H1 (cell line): ENCODE data around the gene RAB11FIP3. TPM values are rescaled to one million over a fixed set of nuclear protein-coding genes. Genes with fewer than 3 reads are reported as not detected.

Source experiments
- CTCF ChIA-PET: fragments of 300-600 bp; sonication (Branson Sonifier 250); formaldehyde crosslinking; loops from one replicate; lab custom pipeline; 2021; ENCODE audit not compliant: partially characterized antibody; lab: Charles Lee
- POLR2A ChIA-PET: fragments of 300-600 bp; sonication (Branson Sonifier 250); formaldehyde crosslinking; loops from one replicate; lab custom pipeline; 2021; ENCODE audit warnings: inconsistent platforms; ENCODE audit not compliant: partially characterized antibody; lab: Charles Lee
- DNase-seq, 2 experiments: peaks; one replicate each; pipeline versions ENCODE4 v3.0.0 to v3.0.0-alpha.2; 2010 to 2022; ENCODE audit warnings: low spot score in 2 of 2, low read depth in 1 of 2, mixed read lengths in 1 of 2
- FAIRE-seq: peaks from 2 replicates; lab custom pipeline; 2011; peaks lifted over from hg19 to GRCh38; lab: Jason Lieb, UNC
- H2AFZ ChIP-seq: 2 replicates; pipeline ENCODE4 v1.8.1; 2012; ENCODE audit warnings: low read length, inconsistent platforms
- H2AK5ac ChIP-seq: 2 replicates; pipeline ENCODE4 v1.6.1; 2013; ENCODE audit warnings: low read depth, low read length
- H2BK120ac ChIP-seq: replicated peaks from 2 replicates; pipeline ENCODE3; 2013; ENCODE audit warnings: low read depth, low read length, inconsistent platforms
- H2BK12ac ChIP-seq: 2 replicates; pipeline ENCODE4 v1.6.1; 2013; ENCODE audit warnings: low read depth, low read length
- H2BK15ac ChIP-seq: 2 replicates; pipeline ENCODE4 v1.6.1; 2013; ENCODE audit warnings: low read length
- H2BK20ac ChIP-seq: 2 replicates; pipeline ENCODE4 v1.6.1; 2013; ENCODE audit warnings: low read length
- H2BK5ac ChIP-seq: 2 replicates; pipeline ENCODE4 v1.6.1; 2013; ENCODE audit warnings: low read depth, low read length
- H3K14ac ChIP-seq: 2 replicates; pipeline ENCODE4 v1.6.1; 2013; ENCODE audit warnings: inconsistent platforms; ENCODE audit not compliant: insufficient read length
- H3K18ac ChIP-seq: 2 replicates; pipeline ENCODE4 v1.6.1; 2013; ENCODE audit warnings: low read length; ENCODE audit errors: extremely low read depth
- H3K23ac ChIP-seq: 2 replicates; pipeline ENCODE4 v1.6.1; 2013; ENCODE audit warnings: inconsistent platforms; ENCODE audit not compliant: insufficient read length
- H3K23me2 ChIP-seq: 2 replicates; pipeline ENCODE4 v1.6.1; 2013; ENCODE audit warnings: low read depth, low read length
- H3K27ac ChIP-seq: 2 replicates; pipeline ENCODE4 v1.6.1; 2011; ENCODE audit warnings: low read depth, low read length, inconsistent platforms
- H3K27me3 ChIP-seq, 4 experiments: replicated peaks in 1 of 4; 1 replicate in 1 of 4; 2 replicates in 3 of 4; pipeline versions ENCODE4 v1.6.1 to v1.8.1; 2011 to 2013; ENCODE audit warnings: low read length in 3 of 4, mild to moderate bottlenecking in 3 of 4, inconsistent platforms in 2 of 4, mixed read lengths in 2 of 4, moderate library complexity in 1 of 4; ENCODE audit not compliant: control insufficient read depth in 3 of 4, insufficient read depth in 3 of 4; ENCODE audit errors: extremely low read depth in 1 of 4
- H3K36me3 ChIP-seq, 4 experiments: 2 replicates each; pipeline versions ENCODE4 v1.6.1 to v1.8.1; 2011 to 2013; ENCODE audit warnings: mild to moderate bottlenecking in 4 of 4, low read length in 3 of 4, moderate library complexity in 2 of 4, control low read depth in 1 of 4, inconsistent platforms in 1 of 4; ENCODE audit not compliant: insufficient read depth in 4 of 4, control insufficient read depth in 2 of 4
- H3K4ac ChIP-seq: replicated peaks from 2 replicates; pipeline ENCODE3; 2013; ENCODE audit warnings: low read length, low read depth, mixed read lengths, inconsistent platforms; ENCODE audit not compliant: insufficient read length
- H3K4me1 ChIP-seq, 4 experiments: replicated peaks in 1 of 4; 1 replicate in 1 of 4; 2 replicates in 3 of 4; pipeline versions ENCODE4 v1.6.1 to v1.8.1; 2011 to 2013; ENCODE audit warnings: low read length in 3 of 4, inconsistent platforms in 2 of 4, mixed read lengths in 1 of 4; ENCODE audit not compliant: insufficient read depth in 4 of 4, control insufficient read depth in 3 of 4
- H3K4me2 ChIP-seq, 2 experiments: 2 replicates each; pipeline versions ENCODE4 v1.6.1 to v1.8.1; 2011 to 2013; ENCODE audit warnings: low read depth in 2 of 2, low read length in 2 of 2, control low read depth in 1 of 2, inconsistent platforms in 1 of 2, mild to moderate bottlenecking in 1 of 2; ENCODE audit not compliant: insufficient read depth in 1 of 2
- H3K4me3 ChIP-seq, 4 experiments: fragments of 200-600, 300-600 bp in 1 of 4; sonication (generic), shearing (Covaris generic), sonication (Bioruptor Twin) in 1 of 4; 2 replicates each; pipeline versions ENCODE4 v1.5.1 to v1.8.1; 2011 to 2016; ENCODE audit warnings: low read length in 4 of 4, low read depth in 3 of 4, control low read depth in 2 of 4, inconsistent platforms in 2 of 4, mild to moderate bottlenecking in 2 of 4, mixed read lengths in 1 of 4, moderate library complexity in 1 of 4; ENCODE audit not compliant: insufficient read depth in 2 of 4; ENCODE audit errors: extremely low read depth in 1 of 4
- H3K56ac ChIP-seq: replicated peaks from 2 replicates; pipeline ENCODE3; 2013; ENCODE audit warnings: low read depth, mild to moderate bottlenecking, mixed read lengths, low read length, inconsistent platforms; ENCODE audit not compliant: insufficient read length
- H3K79me1 ChIP-seq: 2 replicates; pipeline ENCODE4 v1.6.1; 2013; ENCODE audit warnings: low read depth, low read length, control low read depth
- H3K79me2 ChIP-seq, 2 experiments: 2 replicates each; pipeline versions ENCODE4 v1.6.1 to v1.8.1; 2012 to 2013; ENCODE audit warnings: low read length in 2 of 2, mild to moderate bottlenecking in 2 of 2, inconsistent platforms in 1 of 2; ENCODE audit not compliant: insufficient read depth in 2 of 2, control insufficient read depth in 1 of 2
- H3K9ac ChIP-seq, 4 experiments: replicated peaks in 1 of 4; 1 replicate in 1 of 4; 2 replicates in 3 of 4; pipeline versions ENCODE4 v1.6.1 to v1.8.1; 2011 to 2013; ENCODE audit warnings: low read depth in 3 of 4, low read length in 3 of 4, control low read depth in 2 of 4, mild to moderate bottlenecking in 2 of 4, moderate library complexity in 2 of 4, inconsistent platforms in 1 of 4; ENCODE audit errors: extremely low read depth in 1 of 4
- H3K9me3 ChIP-seq, 2 experiments: 2 replicates each; pipeline versions ENCODE4 v1.6.1 to v1.8.1; 2012 to 2013; ENCODE audit warnings: mild to moderate bottlenecking in 2 of 2, moderate library complexity in 2 of 2, control low read depth in 1 of 2, inconsistent platforms in 1 of 2, low read depth in 1 of 2, low read length in 1 of 2, mixed read lengths in 1 of 2; ENCODE audit not compliant: insufficient read depth in 2 of 2
- H4K20me1 ChIP-seq, 2 experiments: replicated peaks in 1 of 2; 2 replicates each; pipeline versions ENCODE3 to v1.8.1; 2011 to 2013; ENCODE audit warnings: inconsistent platforms in 2 of 2, low read length in 2 of 2, mild to moderate bottlenecking in 1 of 2; ENCODE audit not compliant: insufficient read depth in 2 of 2, control insufficient read depth in 1 of 2
- H4K5ac ChIP-seq: 2 replicates; pipeline ENCODE4 v1.6.1; 2013; ENCODE audit warnings: low read length, low read depth, mixed read lengths, inconsistent platforms; ENCODE audit not compliant: insufficient read length
- H4K8ac ChIP-seq: 2 replicates; pipeline ENCODE4 v1.8.0; 2013; ENCODE audit warnings: mild to moderate bottlenecking, moderate library complexity, low read length, inconsistent platforms; ENCODE audit not compliant: insufficient read depth; ENCODE audit errors: extremely low read depth
- H4K91ac ChIP-seq: replicated peaks from 2 replicates; pipeline ENCODE3; 2013; ENCODE audit warnings: low read length, mixed read lengths, inconsistent platforms; ENCODE audit not compliant: insufficient read length
- CEBPB ChIP-seq: IDR thresholded peaks from 2 replicates; pipeline ENCODE4 v1.6.1; 2012; ENCODE audit warnings: low read depth, low read length
- GABPA ChIP-seq: IDR thresholded peaks from 2 replicates; pipeline ENCODE4 v1.6.1; 2011; ENCODE audit warnings: mild to moderate bottlenecking, low read length, moderate library complexity, borderline replicate concordance; ENCODE audit not compliant: insufficient read depth
- GTF2F1 ChIP-seq: IDR thresholded peaks from 2 replicates; pipeline ENCODE4 v1.6.1; 2012; ENCODE audit warnings: low read depth, low read length, improper control_type of control experiment, borderline replicate concordance
- HDAC2 ChIP-seq, 2 experiments: fragments of 300-600 bp in 1 of 2; sonication (generic) in 1 of 2; IDR thresholded peaks; 2 replicates each; pipeline ENCODE4 v1.6.1; 2011 to 2012; ENCODE audit warnings: low read depth in 2 of 2, low read length in 2 of 2, mild to moderate bottlenecking in 2 of 2, moderate library complexity in 2 of 2, borderline replicate concordance in 1 of 2, inconsistent platforms in 1 of 2
- KDM4A ChIP-seq: IDR thresholded peaks from one replicate; pipeline ENCODE4 v1.7.1; 2012; ENCODE audit warnings: low read depth, mild to moderate bottlenecking, moderate library complexity, low read length, inconsistent platforms; ENCODE audit not compliant: severe bottlenecking
- NANOG ChIP-seq: IDR thresholded peaks from 2 replicates; pipeline ENCODE4 v1.6.1; 2011; ENCODE audit warnings: low read length, low read depth, mild to moderate bottlenecking, inconsistent platforms; ENCODE audit not compliant: insufficient read depth, poor library complexity, severe bottlenecking
- PHF8 ChIP-seq: fragments of 200-600 bp; sonication (generic); conservative IDR thresholded peaks from 2 replicates; pipeline ENCODE4 v1.7.1; 2012; ENCODE audit warnings: low read depth, mild to moderate bottlenecking, inconsistent platforms, low read length, moderate library complexity
- POLR2AphosphoS5 ChIP-seq: IDR thresholded peaks from 2 replicates; pipeline ENCODE4 v1.6.1; 2011; ENCODE audit warnings: low read depth, low read length
- POU5F1 ChIP-seq: IDR thresholded peaks from 2 replicates; pipeline ENCODE4 v1.6.1; 2011; ENCODE audit warnings: low read depth, mild to moderate bottlenecking, low read length, moderate library complexity
- SRF ChIP-seq: IDR thresholded peaks from 2 replicates; pipeline ENCODE4 v1.6.1; 2011; ENCODE audit warnings: mild to moderate bottlenecking, low read depth, low read length, moderate library complexity
- SUZ12 ChIP-seq: fragments of 200-600 bp; sonication (generic); IDR thresholded peaks from 2 replicates; pipeline ENCODE4 v1.6.1; 2012; ENCODE audit warnings: mild to moderate bottlenecking, inconsistent platforms, low read length, moderate library complexity, mixed read lengths
- YY1 ChIP-seq: IDR thresholded peaks from 2 replicates; pipeline ENCODE4 v1.6.1; 2011; ENCODE audit warnings: low read depth, mild to moderate bottlenecking, low read length
- WGBS, 2 experiments: shearing (Covaris generic) in 1 of 2; methylation state at CpG; one replicate each; pipeline versions ENCODE4 v1.1.6 to v1.1.7; 2013 to 2015; ENCODE audit warnings: low lambda C conversion rate in 2 of 2, mixed read lengths in 2 of 2, inconsistent platforms in 1 of 2, low coverage in 1 of 2, missing lambda C conversion rate in 1 of 2; ENCODE audit not compliant: insufficient replicate concordance in 2 of 2, insufficient coverage in 1 of 2, insufficient read length in 1 of 2; ENCODE audit errors: extremely low coverage in 1 of 2, missing lambda C conversion rate in 1 of 2; 5-methylcytosine and 5-hydroxymethylcytosine counted together
- polyA plus RNA-seq, 7 experiments: library from polyadenylated mRNA; depleted of rRNA in 3 of 7; stranded (reverse) in 5 of 7; unstranded in 2 of 7; fragments of >200 nt in 5 of 7; fragments of 200-250 nt in 2 of 7; gene quantifications; 1 replicate in 5 of 7; 2 replicates in 1 of 7; 4 replicates in 1 of 7; pipeline versions ENCODE4 v1.2.1 to v1.2.3, GENCODE V29; 2011 to 2013; ENCODE audit warnings: missing spikeins in 2 of 7, mixed read lengths in 2 of 7
- total RNA-seq: library from RNA; stranded (reverse); fragmentation: NEBNext Ultra II Directional; extraction: Animal tissue kit (Norgen Biotek cat#: 25700); gene quantifications from 2 replicates; pipeline ENCODE4 v1.2.1, GENCODE V29; 2021

The RAB11FIP3 gene
- total and polyA plus RNA-seq, 2 of the 8 experiments (the other 6 are each of a cell fraction or from before 2014, with no cell fraction given): 9.3 to 35.2 TPM

- Histone ChIP-seq H3K18ac (no peak overlapping the region), H3K56ac (no peak overlapping the region), H2BK20ac (no peak overlapping the region), H2AFZ (no peak overlapping the region), H2AK5ac (no peak overlapping the region), H3K23ac (no peak overlapping the region), H3K27ac (no peak overlapping the region), H2BK15ac (no peak overlapping the region), H3K79me2 (no peaks in the 10 kb centered on the region), H3K79me1 (no peaks in the 10 kb centered on the region), H3K4ac (no peak overlapping the region), H4K5ac (no peak overlapping the region), H3K9me3 (no peaks in the 10 kb centered on the region), H3K4me3 (no peak overlapping the region), H4K20me1 (no peaks in the 10 kb centered on the region), H4K91ac (no peak overlapping the region), H3K4me2 (no peak overlapping the region), H4K8ac (no peak overlapping the region), H3K14ac (no peak overlapping the region), H3K4me1 (no peaks in the 10 kb centered on the region; a peak in 1 of 7 replicates), H3K23me2 (no peaks in the 10 kb centered on the region), H2BK120ac (no peak overlapping the region), H3K9ac (no peak overlapping the region), H3K27me3 (no peaks in the 10 kb centered on the region), H2BK5ac (no peak overlapping the region), H2BK12ac (no peak overlapping the region), H3K36me3 (peaks cover 0 to 2% (median under 1%) of the 10 kb centered on the region in 4 experiments; a peak in 2 of 8 replicates)
- DNase-seq: no peak
- no peak for FAIRE-seq
- ChIA-PET POLR2A (interaction anchor here (1.2 to 1.8 kb wide), 3 partner anchors 9 to 13 kb away, joined by 4 to 8 read pairs (median 4); no protein-coding TSS in a partner anchor), CTCF (interaction anchor here (1.0 to 1.8 kb wide), 5 partner anchors 9 to 22 kb away, joined by 3 to 6 read pairs (median 4); no protein-coding TSS in a partner anchor)
- 96% methylated on average over 35 of the region's 35 CpGs; no CpG with 5 or more reads in 1 of the 2 experiments for WGBS, 2 experiments
- TF ChIP-seq NANOG (no peak), SRF (no peak), CEBPB (no peak), PHF8 (no peak), HDAC2 (IDR thresholded peaks at IDR 0.05; ENCODE audit: borderline replicate concordance in 1 of 2, low read depth in 2 of 2, low read length in 2 of 2) (no peak), POU5F1 (no peak), GTF2F1 (no peak), POLR2AphosphoS5 (no peak), KDM4A (no peak), YY1 (no peak), GABPA (no peak), SUZ12 (no peak)
Observed at GRCh38 chr16:510066-510825, 84.8 kb downstream of the RAB11FIP3 start.
